ENCODE results near the gene KCNK6.

Gene KCNK6

DNA sequence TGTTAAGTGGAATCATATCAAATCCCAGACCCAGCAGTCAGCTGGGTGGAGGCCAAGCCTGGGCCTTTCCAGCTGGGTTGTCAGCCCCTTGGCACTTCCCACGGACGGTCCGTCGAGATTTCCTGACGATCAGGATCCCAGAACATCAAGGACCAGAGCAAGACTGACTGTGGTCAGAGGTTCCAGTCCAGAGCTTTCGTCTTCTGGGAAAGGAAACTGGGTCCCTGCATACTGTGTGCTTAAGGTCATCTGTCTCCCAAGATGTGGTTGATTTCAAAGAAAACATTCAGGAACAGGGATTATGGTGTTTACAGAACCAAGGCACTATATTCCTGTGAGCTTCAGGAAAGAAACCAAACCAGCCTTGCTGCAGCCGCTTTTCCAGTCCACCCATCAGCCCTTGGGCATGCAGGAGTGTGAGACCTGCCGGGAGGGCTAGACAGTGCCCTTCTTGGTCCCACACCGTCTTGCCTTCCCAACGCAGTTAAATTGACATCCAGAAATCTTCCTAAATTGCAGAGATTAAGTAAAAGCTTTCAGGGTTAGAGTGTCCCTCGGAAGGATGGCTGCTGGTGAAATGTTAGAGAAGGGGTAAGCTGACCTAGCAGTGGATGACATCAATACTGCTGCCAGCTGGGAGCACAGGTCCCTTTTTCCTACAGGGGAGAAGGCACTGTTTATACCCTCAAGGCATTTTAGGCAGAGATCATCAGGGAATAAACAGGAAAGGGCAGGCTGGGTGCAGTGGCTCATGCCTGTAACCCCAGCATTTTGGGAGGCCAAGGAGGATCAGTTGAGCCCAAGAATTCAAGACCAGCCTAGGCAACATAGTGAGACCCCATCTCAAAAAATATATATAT, 20.6 kb upstream of the KCNK6 start:
- no peak for DNase-seq

DNA sequence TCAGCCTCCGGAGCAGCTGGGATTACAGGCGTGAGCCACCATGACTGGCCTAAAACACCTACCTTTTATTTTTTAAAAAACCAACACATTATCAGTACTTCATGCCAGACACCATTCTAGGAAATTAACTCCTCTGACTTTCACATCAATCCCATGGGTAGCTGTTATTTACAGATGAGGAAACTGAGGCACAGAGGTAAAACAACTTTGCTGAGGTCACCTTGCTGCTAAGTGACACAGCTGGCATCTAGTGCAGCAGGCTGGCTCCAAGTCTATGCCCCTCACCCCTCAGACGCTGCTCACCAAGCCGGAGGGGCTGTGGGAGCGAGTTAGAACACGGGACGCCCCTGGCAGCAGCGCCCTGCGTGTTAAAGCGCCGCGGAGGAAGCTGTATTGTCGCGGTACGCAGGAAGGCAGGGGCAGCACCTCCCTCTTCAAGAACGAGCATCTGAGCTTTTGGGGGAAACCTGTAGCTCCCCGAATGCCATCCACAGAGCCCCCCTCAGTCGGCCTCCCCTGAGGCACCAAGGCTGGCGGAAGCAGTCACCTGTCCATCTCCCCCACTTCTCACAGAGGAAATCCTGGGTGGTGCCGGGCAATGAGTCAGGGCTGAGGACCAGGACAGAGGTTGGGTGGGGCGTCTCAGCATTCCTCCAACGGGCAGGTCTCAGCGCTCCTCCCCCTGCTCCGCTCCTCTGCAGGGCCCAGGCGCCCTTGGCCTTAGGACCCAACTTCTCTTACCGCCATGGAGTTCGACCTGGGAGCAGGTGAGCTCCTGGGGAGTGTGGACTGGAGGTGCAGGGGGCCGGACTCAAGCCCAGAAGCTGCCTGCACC, 15.9 kb upstream of the KCNK6 start, which contains the start of gene C19orf33:
C19orf33 (plus strand) TSS at position 735 of the 835 bp plus-strand sequence; CDS start at position 746, 11 bp downstream.
- no peak for DNase-seq

DNA sequence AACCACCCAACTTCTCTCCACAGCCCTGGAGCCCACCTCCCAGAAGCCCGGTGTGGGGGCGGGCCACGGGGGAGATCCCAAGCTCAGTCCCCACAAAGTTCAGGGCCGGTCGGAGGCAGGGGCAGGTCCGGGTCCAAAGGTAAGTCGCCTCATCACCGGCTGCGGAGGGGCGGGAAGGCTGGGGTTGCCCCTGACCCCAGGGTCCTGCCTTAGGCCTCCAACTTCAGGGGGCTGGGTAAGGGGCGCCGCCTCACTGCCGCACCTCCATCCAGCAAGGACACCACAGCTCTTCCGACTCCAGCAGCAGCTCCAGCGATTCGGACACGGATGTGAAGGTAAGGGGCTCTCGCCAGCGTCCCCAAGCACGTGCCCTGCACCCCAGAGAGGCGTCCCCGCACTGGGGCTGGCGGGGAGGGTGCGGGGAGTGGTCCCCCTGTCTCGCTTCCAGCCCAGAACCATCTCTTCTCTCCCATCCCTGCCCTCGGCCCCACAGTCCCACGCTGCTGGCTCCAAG, 15.2 kb upstream of the KCNK6 start:
- no peak for DNase-seq

DNA sequence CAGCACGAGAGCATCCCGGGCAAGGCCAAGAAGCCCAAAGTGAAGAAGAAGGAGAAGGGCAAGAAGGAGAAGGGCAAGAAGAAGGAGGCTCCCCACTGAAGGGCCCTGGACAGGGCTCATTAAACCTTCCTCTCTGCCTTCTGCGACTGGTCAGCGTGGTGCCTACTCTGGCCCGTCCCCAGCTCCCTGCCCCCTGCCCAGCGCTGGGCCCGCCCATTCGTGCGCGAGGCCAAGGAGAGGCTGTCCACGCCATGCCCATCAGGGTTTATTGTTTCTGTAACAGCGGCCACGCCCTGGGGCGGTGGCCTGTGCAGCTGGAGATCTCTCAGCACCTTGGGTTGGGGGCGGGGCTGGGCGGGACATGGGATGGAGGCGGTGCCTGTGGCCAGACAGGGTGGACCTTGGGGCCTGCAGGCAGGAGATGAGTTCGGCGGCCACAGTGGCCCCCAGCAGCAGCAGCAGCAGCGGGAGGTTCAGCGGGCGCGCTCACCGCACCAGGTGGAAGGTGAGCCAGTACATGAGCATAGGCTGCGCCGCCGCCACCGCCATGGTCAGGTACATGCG, 14.7 kb upstream of the KCNK6 start:
- DNase-seq, result peak; percentile 80

DNA sequence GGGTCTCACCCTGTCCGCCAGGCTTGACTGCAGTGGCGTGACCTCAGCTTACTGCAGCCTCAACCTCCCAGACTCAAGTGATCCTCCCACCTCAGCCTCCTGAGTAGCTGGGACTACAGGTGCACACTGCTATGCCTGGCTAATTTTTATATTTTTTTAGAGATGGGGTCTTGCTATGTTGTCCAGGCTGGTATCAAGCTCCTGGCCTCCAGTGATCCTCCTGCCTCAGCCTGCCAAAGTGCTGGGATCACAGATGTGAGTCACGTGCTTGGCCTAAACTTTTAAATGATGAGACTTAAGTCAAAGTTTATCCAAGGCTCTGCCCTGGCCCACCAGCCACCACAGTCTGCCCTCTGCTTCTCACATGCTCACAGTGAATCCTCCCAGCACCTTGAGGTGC, 13.4 kb upstream of the KCNK6 start:
- no peak for DNase-seq

DNA sequence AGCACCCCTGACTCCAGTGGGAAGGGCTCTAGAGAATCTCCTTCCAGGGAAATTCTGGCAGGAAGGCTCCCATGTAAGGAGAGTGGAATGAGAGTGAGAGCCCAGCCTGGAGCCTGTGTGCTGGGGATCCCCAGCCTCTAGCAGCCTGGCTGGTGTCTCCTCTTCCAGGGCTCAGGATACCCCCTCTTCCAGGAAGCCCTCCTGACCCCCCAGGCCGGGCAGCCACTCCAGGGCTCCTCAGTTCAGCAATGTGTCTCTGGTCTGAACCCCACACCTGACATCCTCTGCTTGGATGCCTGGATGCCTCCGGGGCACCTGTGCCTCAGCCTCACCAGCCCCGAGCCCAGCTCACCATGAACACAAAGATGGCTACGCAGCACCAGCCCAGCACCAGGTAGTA, 12.6 kb upstream of the KCNK6 start:
- no peak for DNase-seq

DNA sequence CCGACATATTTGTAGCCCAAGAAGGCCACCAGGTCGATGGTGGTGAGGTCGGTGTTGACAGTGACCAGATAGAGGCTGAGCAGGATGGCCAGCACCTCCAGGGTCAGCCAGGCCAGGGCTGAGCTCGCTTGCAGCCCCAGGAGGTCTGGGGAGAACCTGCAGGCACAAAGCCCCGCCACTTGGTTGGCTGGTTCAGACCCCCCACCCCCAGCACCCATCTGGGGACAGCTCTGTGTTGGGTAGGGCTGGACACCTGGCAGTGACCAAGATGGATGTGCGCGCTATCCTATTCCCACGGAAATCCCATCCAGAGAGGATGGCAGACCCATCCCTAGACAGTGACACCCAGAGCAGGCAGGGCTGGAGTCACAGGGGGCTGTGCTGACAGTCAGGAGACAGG, 12.0 kb upstream of the KCNK6 start:
- no peak for DNase-seq

DNA sequence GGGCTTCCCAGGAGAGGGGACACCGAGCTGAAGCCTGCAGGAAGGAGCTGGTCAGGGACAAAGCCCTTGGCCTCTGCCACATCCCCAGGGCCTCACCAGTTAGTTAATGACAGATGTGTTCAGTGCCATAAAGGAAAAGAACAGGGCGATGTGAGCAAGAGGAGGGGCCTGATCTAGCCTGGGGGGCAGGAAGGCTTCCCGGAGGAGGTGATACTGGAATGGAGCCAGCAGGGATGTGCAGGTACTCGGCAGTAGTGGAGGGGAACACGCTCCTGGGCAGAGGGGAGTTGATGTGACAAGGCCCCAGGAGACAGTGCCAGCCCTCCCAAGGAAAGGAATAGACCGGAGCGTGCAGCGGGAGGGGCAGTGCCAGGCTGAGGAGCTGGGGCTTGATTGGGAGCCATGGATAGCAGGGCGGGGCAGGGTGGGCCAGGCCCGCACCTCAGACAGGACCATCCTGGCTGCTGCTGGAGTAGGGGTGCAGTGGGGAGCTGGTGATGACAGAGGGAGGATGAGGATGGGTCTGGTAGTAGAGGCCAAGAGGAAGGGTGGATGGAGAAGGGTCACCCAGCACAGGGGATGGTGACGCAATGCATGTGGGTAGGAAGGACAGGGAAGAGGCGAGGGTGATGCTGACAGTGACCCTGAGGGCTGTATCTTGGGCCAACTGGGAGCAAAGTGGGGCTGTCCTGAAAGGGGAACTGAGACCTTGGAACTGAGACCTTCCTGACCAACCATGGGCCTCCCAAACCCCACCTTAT, 11.5 kb upstream of the KCNK6 start:
- DNase-seq, result no peak

DNA sequence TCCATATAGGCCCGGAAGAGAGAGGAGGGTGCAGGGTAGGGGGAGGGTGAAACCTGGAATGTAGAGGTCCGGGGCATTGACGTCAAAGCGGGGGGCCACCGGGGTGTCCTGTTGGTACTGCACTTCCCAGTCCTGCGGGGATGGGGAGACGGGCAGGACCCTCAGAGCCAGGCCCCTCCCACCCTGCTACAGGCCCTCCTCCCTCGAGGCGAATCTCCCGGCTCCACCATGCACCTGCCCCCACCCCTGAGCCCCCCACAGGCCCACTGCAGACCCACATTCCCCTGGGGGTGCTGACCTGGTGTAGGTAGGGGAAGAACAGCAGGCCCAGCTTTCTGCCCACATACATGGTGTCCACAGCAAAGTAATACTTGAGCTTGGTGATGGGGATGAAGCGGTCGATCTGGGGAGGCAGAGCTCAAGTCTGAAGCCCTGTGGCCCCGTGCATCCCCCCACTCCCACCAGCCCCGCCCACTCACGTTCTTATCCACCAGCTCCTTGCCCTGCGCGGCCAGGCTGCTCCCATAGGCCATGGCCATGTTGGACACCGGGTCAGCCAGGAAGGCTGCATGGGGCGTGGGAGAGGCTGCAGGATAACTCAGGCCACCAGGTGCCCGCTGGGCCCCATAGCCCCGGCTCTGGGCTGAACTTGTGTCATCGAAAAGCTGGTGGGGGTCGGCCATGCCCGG, 10.6 kb upstream of the KCNK6 start:
- no peak for DNase-seq

DNA sequence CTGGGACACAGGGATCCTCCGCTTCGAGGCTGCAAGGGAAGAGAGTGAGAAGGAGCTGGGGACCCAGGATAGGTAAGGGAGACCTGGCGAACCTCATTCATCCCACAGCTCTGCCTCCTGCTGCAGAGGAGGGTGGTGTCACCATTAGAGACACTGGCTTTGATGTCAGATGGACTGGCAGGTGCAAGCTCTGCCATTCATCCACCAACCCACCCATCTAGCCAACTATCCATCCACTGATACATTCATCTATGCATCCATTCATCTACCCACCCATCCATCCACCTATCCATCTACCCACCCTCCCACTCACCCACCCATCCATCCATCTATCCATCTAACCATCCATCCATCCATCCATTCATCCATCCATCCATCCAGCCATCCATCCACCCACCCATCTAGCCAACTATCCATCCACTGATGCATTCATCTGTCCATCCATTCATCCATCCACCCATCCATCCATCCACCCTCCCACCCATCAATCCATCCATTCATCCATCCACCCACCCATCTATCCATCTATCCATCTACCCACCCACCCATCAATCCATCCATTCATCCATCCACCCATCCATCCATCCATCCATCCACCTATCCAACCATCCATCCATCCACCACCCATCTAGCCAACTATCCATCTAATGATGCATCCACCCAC, 9.9 kb upstream of the KCNK6 start:
- DNase-seq, result no peak

DNA sequence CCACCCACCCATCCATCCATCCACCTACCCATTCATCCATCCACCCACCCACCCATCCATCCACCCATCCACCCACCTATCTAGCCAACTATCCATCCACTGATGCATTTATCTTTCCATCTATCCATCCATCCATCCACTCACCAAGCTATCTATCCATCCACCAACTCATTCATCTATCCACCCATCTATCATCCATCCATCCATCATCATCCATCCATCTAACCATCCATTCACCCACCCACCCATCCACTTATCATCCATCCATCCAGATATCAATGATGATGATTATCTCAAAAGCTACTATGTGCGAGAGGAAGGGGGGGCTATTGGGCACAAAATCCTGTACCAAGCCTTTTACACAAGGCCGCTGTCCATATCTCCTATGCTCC, 9.4 kb upstream of the KCNK6 start:
- DNase-seq, result no peak

DNA sequence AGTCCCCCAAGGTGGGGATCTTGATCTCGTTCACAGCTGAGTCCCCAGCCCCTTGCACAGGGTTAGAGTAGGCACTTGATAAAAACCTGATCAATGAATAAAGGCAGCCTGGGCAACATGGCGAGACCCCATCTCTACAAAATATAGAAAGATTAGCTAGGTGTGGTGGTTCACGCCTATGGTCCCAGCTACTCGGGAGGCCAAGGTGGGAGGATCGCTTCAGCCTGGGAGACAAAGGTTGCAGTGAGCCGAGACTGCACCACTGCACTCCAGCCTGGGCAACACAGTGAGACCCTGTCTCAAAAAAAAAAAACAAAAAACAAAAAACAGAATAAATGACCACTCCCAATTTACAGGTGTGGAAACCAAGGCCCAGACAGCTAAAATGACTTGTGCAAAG, 8.7 kb upstream of the KCNK6 start:
- no peak for DNase-seq

DNA sequence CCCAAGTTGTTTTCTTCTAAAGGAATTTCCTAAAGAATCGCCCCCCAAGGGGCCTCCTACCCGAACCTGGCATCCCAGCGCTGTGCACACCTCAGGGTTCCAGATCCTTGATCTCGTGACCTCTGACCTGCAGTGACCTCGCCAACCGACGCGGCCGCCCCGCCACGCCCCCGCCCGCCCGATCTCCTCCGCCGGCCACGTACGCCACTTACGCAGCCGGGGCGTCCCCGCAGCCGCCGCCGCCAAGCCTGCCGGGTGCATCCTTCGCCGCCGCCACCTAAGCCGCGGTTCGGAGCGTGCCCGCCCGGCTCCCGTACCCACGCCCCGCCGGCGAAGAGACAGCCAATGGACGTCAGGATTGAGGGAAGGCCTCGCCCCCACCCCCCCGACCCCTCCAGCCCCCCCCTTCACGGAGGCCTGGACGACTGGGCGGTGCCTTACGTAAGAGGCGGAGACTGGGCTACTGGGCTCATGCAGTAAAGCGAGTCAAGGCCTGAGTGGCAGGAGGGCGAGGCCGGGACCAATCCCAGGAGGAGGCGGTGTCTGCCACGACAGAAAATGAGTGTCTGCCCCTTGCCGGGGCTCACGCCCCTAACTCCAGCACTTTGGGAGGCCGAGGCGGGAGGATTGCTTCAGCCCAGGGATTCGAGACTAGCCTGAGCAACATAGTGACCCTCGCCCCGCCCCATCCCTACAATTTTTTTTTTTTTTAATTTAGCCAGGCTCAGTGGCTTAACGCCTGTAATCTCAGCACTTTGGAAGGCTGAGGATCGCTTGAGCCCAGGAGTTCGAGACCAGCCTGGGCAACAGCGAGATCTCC, 3.8 kb upstream of the KCNK6 start, which contains the start of gene YIF1B:
YIF1B (minus strand) TSS at position 291 of the 820 bp plus-strand sequence; CDS start at position 261, 30 bp downstream.
- peak; percentile 99 for DNase-seq

DNA sequence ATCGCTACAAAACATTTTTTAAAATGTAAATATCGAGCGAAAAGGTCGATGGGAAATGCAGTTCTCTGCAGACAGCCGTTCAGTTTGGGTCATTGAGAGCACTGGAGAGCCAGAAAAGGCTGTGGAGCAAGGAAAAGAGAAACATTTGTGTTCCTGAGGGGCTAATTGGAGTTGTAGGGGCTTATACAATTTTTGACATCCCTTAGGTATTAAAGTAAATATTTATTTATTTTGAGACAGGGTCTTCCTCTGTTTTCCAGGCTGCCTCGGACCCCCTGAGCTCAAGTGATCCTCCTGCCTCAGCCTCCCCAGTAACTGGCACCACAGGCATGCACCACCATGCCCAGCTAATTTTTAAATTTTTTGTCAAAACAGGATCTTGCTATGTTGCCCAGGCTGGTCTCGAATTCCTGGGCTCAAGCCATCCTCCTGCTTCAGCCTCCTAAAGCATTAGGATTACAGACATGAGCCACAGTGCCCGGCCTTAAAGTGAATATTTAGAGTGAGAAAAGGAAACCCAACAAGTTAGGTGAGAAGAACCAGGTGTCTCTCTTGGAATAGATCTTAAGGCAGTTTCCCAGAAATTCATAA, 3.1 kb upstream of the KCNK6 start:
- DNase-seq, result no peak

DNA sequence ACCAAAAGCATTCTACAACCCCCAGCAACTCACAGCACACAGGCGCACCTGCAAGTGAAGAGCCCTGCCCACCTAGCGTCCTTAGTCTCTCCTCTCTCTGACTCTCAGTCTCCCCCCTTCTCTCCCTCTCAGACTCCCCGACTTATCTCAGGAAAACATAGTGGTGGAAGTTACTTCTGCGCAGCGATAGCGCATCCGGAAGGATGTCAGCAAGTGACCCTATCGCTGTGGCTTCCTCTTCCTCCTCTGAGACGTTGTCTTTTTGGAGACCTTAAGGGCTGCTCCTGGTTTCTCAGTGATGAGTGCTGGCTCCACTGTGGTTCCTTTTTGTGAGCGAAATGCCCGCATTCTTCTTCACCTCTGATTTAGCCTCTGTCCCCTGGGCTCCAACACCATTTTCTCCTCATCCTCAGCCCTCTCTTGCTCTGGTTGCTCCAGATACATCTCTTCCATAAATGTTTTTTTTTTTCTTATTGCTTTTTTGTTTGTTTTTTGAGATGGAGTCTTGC, 2.5 kb upstream of the KCNK6 start:
- no peak for DNase-seq

DNA sequence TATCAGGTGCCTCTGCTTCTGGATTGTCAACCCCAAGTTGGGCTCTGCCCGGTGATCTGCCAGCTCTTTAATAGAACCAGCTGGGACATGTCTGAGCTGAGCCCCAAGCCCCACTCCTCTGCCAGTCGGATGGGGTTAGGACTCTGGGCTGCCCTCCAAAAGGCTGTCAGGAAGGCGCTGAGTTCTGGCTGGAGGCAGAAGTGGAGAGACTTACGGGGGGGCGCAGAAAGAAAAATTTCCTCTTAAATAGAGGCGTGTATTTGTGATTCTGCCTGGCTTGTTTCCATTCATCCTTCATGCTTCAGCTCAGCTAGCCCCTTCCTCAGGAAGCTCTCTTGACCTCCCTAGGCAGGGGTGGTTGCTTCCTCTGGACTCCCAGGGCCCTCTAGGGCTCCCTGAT, 985 bp upstream of the KCNK6 start:
- no peak for DNase-seq

DNA sequence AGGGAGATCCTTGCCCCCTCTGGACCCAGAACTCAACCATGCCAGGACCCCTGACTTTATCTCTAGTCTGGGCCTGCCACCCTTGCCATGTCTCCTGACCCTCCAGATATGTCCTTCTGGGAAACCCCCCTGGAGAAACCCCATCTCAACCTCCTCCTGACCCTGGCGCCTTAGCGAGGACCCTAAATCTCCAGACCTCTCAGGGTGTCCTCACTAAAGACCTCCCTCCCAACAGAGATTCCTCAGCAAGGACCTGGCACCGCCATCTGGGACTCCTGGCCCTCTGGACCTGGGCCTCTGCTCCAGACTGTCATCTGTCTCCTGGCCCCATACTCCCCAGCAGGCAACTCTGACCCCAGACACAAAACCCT, 1.3 kb downstream of the KCNK6 start:
- DNase-seq, result no peak

DNA sequence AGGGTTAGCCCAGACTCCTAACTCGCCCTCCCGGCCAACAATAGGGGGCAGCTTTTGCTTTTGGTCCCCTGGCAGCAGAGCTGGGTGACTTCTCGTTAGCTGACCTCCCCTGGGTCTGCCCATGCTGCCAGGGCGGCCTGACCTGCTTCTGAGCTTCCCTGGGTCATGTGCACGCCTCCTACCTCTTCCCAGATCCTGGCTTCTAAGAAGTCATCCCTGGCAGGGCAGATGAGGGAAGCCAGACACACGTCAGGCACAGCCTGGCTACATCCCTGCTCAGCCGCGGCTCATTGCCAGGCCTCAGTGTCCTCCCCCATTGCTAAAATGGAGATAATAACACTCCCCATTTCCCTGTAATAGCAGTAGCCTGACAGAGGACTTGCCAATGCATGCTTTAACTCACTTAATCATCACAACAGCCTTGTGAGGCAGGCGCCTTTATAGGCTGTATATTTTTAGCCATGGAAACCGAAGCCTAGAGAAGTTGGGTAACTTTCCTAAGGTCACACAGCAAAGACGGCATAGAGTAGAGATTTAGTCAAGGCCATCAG, 2.1 kb downstream of the KCNK6 start:
- DNase-seq, result no peak

DNA sequence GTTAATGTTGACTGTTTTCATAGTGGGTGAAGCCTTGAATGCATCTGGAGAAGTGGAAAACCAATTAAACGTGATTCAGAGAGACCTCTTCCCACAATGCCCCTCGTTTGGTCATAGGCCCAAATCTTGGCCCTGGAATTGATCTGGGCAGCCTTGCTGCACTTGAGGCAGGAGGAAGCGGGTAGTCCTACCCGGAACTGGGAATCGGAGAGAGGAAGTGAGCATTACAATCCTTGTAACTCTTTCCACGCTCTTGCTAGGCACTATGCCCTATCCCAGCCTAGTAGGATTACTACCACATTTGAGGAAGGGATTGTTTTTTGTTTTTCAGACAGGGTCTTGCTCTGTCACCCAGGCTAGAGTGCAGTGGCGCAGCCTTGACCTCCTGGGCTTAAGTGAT, 3.6 kb downstream of the KCNK6 start:
- no peak for DNase-seq

DNA sequence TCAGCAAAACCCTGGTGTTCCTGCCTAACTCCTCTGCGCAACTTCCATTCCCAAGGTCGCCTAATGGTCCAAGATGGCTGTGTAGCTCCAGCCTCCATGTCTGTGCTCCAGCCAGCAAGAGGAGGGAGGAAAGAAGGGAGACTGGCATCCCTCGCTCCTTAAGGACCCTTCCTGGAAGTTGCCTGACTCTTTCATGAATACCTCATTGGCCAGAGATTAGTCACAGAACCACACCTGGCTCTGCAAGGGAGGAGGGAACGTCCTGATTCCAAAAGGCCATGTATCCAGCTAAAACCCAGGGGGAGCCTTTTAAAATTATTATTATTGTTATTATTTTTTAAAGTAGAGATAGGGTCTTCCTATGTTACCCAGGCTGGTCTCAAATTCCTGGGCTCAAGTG, 4.8 kb downstream of the KCNK6 start:
- no peak for DNase-seq
